MM.1S (cell line): Measurements from ENCODE around the gene CTNNA2.

Experiments
- EZH2 ChIP-seq: fragments of 300-600 bp; sonication (generic); optimal IDR thresholded peaks from 2 replicates; pipeline ENCODE3; 2017; ENCODE audit warnings: low read depth, mild to moderate bottlenecking, antibody characterized with exemption, low read length, mixed read lengths
- EZH2phosphoT487 ChIP-seq: fragments of 300-600 bp; sonication (generic); IDR thresholded peaks from 2 replicates; pipeline ENCODE4 v1.6.1; 2018; ENCODE audit warnings: antibody characterized with exemption, low read length
- TF ChIP-seq, protein P1 (sequence below): fragments of 300-600 bp; sonication (generic); IDR thresholded peaks from 2 replicates; pipeline ENCODE4 v1.5.1; 2016; ENCODE audit warnings: antibody characterized with exemption, low read length, mixed read lengths

DNA sequence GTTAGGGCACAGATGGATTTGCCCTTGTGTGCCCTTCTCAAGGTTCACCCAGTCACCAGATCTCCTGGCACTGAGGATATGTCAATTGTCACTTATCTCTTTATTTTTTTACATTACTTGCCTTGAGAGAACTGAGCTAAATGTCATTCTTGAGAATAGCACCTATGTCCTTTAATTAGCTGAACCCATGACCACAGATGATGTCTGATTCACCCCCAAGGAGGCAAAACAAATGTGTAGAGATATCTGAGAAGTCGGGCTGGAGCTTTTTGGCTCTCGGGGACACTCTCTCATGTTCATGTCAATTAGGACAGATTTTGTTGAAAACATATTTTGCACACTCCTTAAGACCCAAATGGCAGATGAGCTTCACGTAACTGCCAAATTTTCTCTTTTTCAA, 963.1 kb downstream of the CTNNA2 start:
- TF ChIP-seq, protein P1, sequence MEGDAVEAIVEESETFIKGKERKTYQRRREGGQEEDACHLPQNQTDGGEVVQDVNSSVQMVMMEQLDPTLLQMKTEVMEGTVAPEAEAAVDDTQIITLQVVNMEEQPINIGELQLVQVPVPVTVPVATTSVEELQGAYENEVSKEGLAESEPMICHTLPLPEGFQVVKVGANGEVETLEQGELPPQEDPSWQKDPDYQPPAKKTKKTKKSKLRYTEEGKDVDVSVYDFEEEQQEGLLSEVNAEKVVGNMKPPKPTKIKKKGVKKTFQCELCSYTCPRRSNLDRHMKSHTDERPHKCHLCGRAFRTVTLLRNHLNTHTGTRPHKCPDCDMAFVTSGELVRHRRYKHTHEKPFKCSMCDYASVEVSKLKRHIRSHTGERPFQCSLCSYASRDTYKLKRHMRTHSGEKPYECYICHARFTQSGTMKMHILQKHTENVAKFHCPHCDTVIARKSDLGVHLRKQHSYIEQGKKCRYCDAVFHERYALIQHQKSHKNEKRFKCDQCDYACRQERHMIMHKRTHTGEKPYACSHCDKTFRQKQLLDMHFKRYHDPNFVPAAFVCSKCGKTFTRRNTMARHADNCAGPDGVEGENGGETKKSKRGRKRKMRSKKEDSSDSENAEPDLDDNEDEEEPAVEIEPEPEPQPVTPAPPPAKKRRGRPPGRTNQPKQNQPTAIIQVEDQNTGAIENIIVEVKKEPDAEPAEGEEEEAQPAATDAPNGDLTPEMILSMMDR: no peak
- TF ChIP-seq EZH2 (no peak), EZH2phosphoT487 (no peak)
